ENCODE data around the gene FAM174A. TPM values are rescaled to one million over a fixed set of nuclear protein-coding genes. Genes with fewer than 3 reads are reported as not detected.
A peak's percentile ranks its signal among the peaks of the same experiment; 100 is the strongest.

The FAM174A gene
- total and polyA plus RNA-seq, 4 experiments from 2014 or later, result 5.1 to 7.8 (median 7.2) TPM

- CTCF ChIA-PET (ENCODE audit: partially characterized antibody), result no interaction called here
- H3K4me1 ChIP-seq (ENCODE audit: insufficient read depth, low read length), result no peaks in the 10 kb centered on the region
- no peak for DNase-seq
- no peaks in the 10 kb centered on the region for H3K27me3 ChIP-seq (ENCODE audit: insufficient read depth, low read length)
- H3K4me1 Mint-ChIP-seq, result peaks cover 0 to 7% (median 5%) of the 10 kb centered on the region in 4 donors
- H3K27me3 Mint-ChIP-seq, result peaks cover 1 to 10% of the 10 kb centered on the region in 2 donors
- H3K4me3 Mint-ChIP-seq, result no peak overlapping the region
- peaks cover 0 to 2% (median 0%) of the 10 kb centered on the region in 8 donors for H3K9me3 Mint-ChIP-seq
- H3K27ac Mint-ChIP-seq, result no peak overlapping the region
- H3K27ac ChIP-seq (ENCODE audit: low read depth, low read length), result no peak overlapping the region
- intact Hi-C loops (cut with micrococcal nuclease), result no loop called here
- H3K36me3 ChIP-seq (ENCODE audit: insufficient read depth, low read length), result no peaks in the 10 kb centered on the region
- H3K36me3 Mint-ChIP-seq, result no peaks in the 10 kb centered on the region
- no peak overlapping the region for H3K4me3 ChIP-seq (ENCODE audit: low read length in 2 of 2)
- H3K9me3 ChIP-seq (ENCODE audit: control insufficient read depth in 1 of 2, low read length in 2 of 2), result no peaks in the 10 kb centered on the region
- POLR2A ChIA-PET (ENCODE audit: partially characterized antibody), result no interaction called here
Observed at GRCh38 chr5:100614308-100614707, 79.1 kb downstream of the FAM174A start.

- ChIA-PET POLR2A (ENCODE audit: partially characterized antibody) (no interaction called here), CTCF (ENCODE audit: partially characterized antibody) (no interaction called here)
- Mint-ChIP-seq H3K4me3 (no peak overlapping the region), H3K27me3 (peaks cover 1 to 10% of the 10 kb centered on the region in 2 donors), H3K9me3 (peaks cover 0 to 2% (median 0%) of the 10 kb centered on the region in 8 donors), H3K27ac (no peak overlapping the region), H3K36me3 (no peaks in the 10 kb centered on the region), H3K4me1 (no peaks in the 10 kb centered on the region)
- DNase-seq, result no peak
- intact Hi-C loops (cut with micrococcal nuclease), result no loop called here
- no peaks in the 10 kb centered on the region for H3K27me3 ChIP-seq (ENCODE audit: insufficient read depth, low read length)
- H3K36me3 ChIP-seq (ENCODE audit: insufficient read depth, low read length), result no peaks in the 10 kb centered on the region
- H3K4me3 ChIP-seq (ENCODE audit: low read length in 2 of 2), result no peak overlapping the region
- H3K27ac ChIP-seq (ENCODE audit: low read depth, low read length), result no peak overlapping the region
- H3K9me3 ChIP-seq (ENCODE audit: control insufficient read depth in 1 of 2, low read length in 2 of 2), result no peaks in the 10 kb centered on the region
- no peaks in the 10 kb centered on the region for H3K4me1 ChIP-seq (ENCODE audit: insufficient read depth, low read length)
Observed at GRCh38 chr5:100615362-100615761, 80.2 kb downstream of the FAM174A start.

- no peaks in the 10 kb centered on the region for H3K36me3 ChIP-seq (ENCODE audit: insufficient read depth, low read length)
- Mint-ChIP-seq H3K27ac (no peak overlapping the region), H3K36me3 (no peaks in the 10 kb centered on the region), H3K4me3 (no peak overlapping the region), H3K9me3 (no peaks in the 10 kb centered on the region), H3K27me3 (peaks cover 1 to 7% of the 10 kb centered on the region in 2 donors), H3K4me1 (no peaks in the 10 kb centered on the region)
- no peak for DNase-seq
- no peaks in the 10 kb centered on the region for H3K4me1 ChIP-seq (ENCODE audit: insufficient read depth, low read length)
- H3K4me3 ChIP-seq (ENCODE audit: low read length in 2 of 2), result no peak overlapping the region
- no peak overlapping the region for H3K27ac ChIP-seq (ENCODE audit: low read depth, low read length)
- no peaks in the 10 kb centered on the region for H3K9me3 ChIP-seq (ENCODE audit: control insufficient read depth in 1 of 2, low read length in 2 of 2)
- intact Hi-C loops (cut with micrococcal nuclease), result no loop called here
- ChIA-PET POLR2A (ENCODE audit: partially characterized antibody) (no interaction called here), CTCF (ENCODE audit: partially characterized antibody) (no interaction called here)
- no peaks in the 10 kb centered on the region for H3K27me3 ChIP-seq (ENCODE audit: insufficient read depth, low read length)
Observed at GRCh38 chr5:100616291-100616690, 81.1 kb downstream of the FAM174A start.

- ChIA-PET CTCF (ENCODE audit: partially characterized antibody) (no interaction called here), POLR2A (ENCODE audit: partially characterized antibody) (no interaction called here)
- H3K27me3 Mint-ChIP-seq, result peaks cover 1 to 6% of the 10 kb centered on the region in 2 donors
- Histone ChIP-seq H3K36me3 (ENCODE audit: insufficient read depth, low read length) (no peaks in the 10 kb centered on the region), H3K4me3 (ENCODE audit: low read length in 2 of 2) (no peak overlapping the region), H3K9me3 (ENCODE audit: control insufficient read depth in 1 of 2, low read length in 2 of 2) (no peaks in the 10 kb centered on the region), H3K27me3 (ENCODE audit: insufficient read depth, low read length) (no peaks in the 10 kb centered on the region), H3K4me1 (ENCODE audit: insufficient read depth, low read length) (no peaks in the 10 kb centered on the region), H3K27ac (ENCODE audit: low read depth, low read length) (no peak overlapping the region)
- intact Hi-C loops (cut with micrococcal nuclease), result no loop called here
- H3K4me3 Mint-ChIP-seq, result no peak overlapping the region
- DNase-seq, result no peak
- no peaks in the 10 kb centered on the region for H3K9me3 Mint-ChIP-seq
- H3K36me3 Mint-ChIP-seq, result no peaks in the 10 kb centered on the region
- H3K27ac Mint-ChIP-seq, result no peak overlapping the region
- H3K4me1 Mint-ChIP-seq, result no peaks in the 10 kb centered on the region
Observed at GRCh38 chr5:100616981-100617380, 81.8 kb downstream of the FAM174A start.

- ChIA-PET POLR2A (ENCODE audit: partially characterized antibody) (interaction anchor here (0.9 to 1.0 kb wide), 2 partner anchors 157 to 279 kb away, joined by 3 to 4 read pairs; partner anchors contain the start of gene ST8SIA4), CTCF (ENCODE audit: partially characterized antibody) (interaction anchor here (0.7 to 2.4 kb wide), 14 partner anchors 14 to 766 kb away, joined by 3 to 14 read pairs (median 4); partner anchors contain the start of gene ST8SIA4)
- no peaks in the 10 kb centered on the region for H3K9me3 Mint-ChIP-seq
Observed at GRCh38 chr5:100623719-100624118, 88.5 kb downstream of the FAM174A start.

GRCh38 chr5:100634937-100635534 lies 99.9 kb downstream of the FAM174A start:
- no peak for DNase-seq
- Histone ChIP-seq H3K36me3 (ENCODE audit: insufficient read depth, low read length) (no peaks in the 10 kb centered on the region), H3K9me3 (ENCODE audit: control insufficient read depth in 1 of 2, low read length in 2 of 2) (no peaks in the 10 kb centered on the region), H3K4me3 (ENCODE audit: low read length in 2 of 2) (no peak overlapping the region), H3K27me3 (ENCODE audit: insufficient read depth, low read length) (no peaks in the 10 kb centered on the region), H3K4me1 (ENCODE audit: insufficient read depth, low read length) (no peaks in the 10 kb centered on the region), H3K27ac (ENCODE audit: low read depth, low read length) (no peak overlapping the region)
- Mint-ChIP-seq H3K27ac (no peak overlapping the region), H3K36me3 (no peaks in the 10 kb centered on the region), H3K9me3 (no peaks in the 10 kb centered on the region), H3K27me3 (no peaks in the 10 kb centered on the region), H3K4me1 (no peaks in the 10 kb centered on the region), H3K4me3 (no peak overlapping the region)
- intact Hi-C loops (cut with micrococcal nuclease), result no loop called here
- ChIA-PET POLR2A (ENCODE audit: partially characterized antibody) (no interaction called here), CTCF (ENCODE audit: partially characterized antibody) (no interaction called here)

More at GRCh38 chr5:100623719-100624118, 88.5 kb downstream of the FAM174A start:
- Mint-ChIP-seq H3K27ac (no peak overlapping the region), H3K36me3 (no peaks in the 10 kb centered on the region), H3K4me3 (no peak overlapping the region), H3K27me3 (peaks cover 0 to 2% of the 10 kb centered on the region in 2 donors), H3K4me1 (no peaks in the 10 kb centered on the region)
- peak in 4 of 5 donors; percentile 28 to 49 (median 34) for DNase-seq
- H3K36me3 ChIP-seq (ENCODE audit: insufficient read depth, low read length), result no peaks in the 10 kb centered on the region
- no peaks in the 10 kb centered on the region for H3K4me1 ChIP-seq (ENCODE audit: insufficient read depth, low read length)
- intact Hi-C loops (cut with micrococcal nuclease), result loop anchor here (1.0 to 10.0 kb wide), 6 partner anchors 144 to 1351 kb away; no protein-coding TSS in a partner anchor
- H3K9me3 ChIP-seq (ENCODE audit: control insufficient read depth in 1 of 2, low read length in 2 of 2), result no peaks in the 10 kb centered on the region
- H3K27ac ChIP-seq (ENCODE audit: low read depth, low read length), result no peak overlapping the region
- H3K4me3 ChIP-seq (ENCODE audit: low read length in 2 of 2), result no peak overlapping the region
- no peaks in the 10 kb centered on the region for H3K27me3 ChIP-seq (ENCODE audit: insufficient read depth, low read length)
